Stimulated activated CD8-positive, alpha-beta memory T cell treated with anti-CD3 and anti-CD28 coated beads, Interleukin-12 subunit alpha, Interleukin-12 subunit beta, amount 100 ng/mL, for 1 hour (primary cell): ENCODE results near the gene ETFA.

Experiments
- DNase-seq: peaks from one replicate; pipeline ENCODE4 v3.0.0-alpha.2; 2020; ENCODE audit warnings: low read depth

ETFA gene

GRCh38 chr15:76340198-76340802, 29.0 kb upstream of the ETFA start:
- DNase-seq: no peak

GRCh38 chr15:76339305-76340197, 28.3 kb upstream of the ETFA start:
- DNase-seq: no peak

- no peak for DNase-seq
These were observed 27.4 kb upstream of the ETFA start for GRCh38 chr15:76338486-76339304.

GRCh38 chr15:76337696-76338485, 26.6 kb upstream of the ETFA start:
- no peak for DNase-seq

GRCh38 chr15:76337059-76337695, 25.9 kb upstream of the ETFA start:
- DNase-seq: no peak

GRCh38 chr15:76336254-76337058, 25.2 kb upstream of the ETFA start, which contains the start of gene ISL2:
TSS of gene ISL2 (plus strand) at chr15:76336773. CDS start at chr15:76336884, 111 bp downstream.
- no peak for DNase-seq

GRCh38 chr15:76335307-76336253, 24.3 kb upstream of the ETFA start:
- DNase-seq: no peak

GRCh38 chr15:76334438-76335306, 23.4 kb upstream of the ETFA start:
- no peak for DNase-seq

- DNase-seq: no peak
These were observed 22.6 kb upstream of the ETFA start for GRCh38 chr15:76333720-76334437.

GRCh38 chr15:76333309-76333708, 22.0 kb upstream of the ETFA start:
- no peak for DNase-seq

- DNase-seq: no peak
These were observed 21.5 kb upstream of the ETFA start for GRCh38 chr15:76332796-76333195.

- DNase-seq: no peak
These were observed 18.9 kb upstream of the ETFA start for GRCh38 chr15:76330080-76330680.

GRCh38 chr15:76328958-76329357, 17.7 kb upstream of the ETFA start:
- DNase-seq: no peak

- DNase-seq: no peak
These were observed 16.9 kb upstream of the ETFA start for GRCh38 chr15:76328106-76328696.

- DNase-seq: no peak
These were observed 16.2 kb upstream of the ETFA start for GRCh38 chr15:76327191-76328105.

- no peak for DNase-seq
These were observed 14.4 kb upstream of the ETFA start for GRCh38 chr15:76325704-76326103.
